Chondrocyte (in vitro differentiated cells): ENCODE data around the gene CDC34. TPM values are rescaled to one million over a fixed set of nuclear protein-coding genes. Genes with fewer than 3 reads are reported as not detected.
A peak's percentile ranks its signal among the peaks of the same experiment; 100 is the strongest.

Experiments used
- DNase-seq: peaks from one replicate; pipeline ENCODE4 v3.0.0; 2021; ENCODE audit warnings: mixed read lengths, low spot score
- H3K27ac Mint-ChIP-seq: one replicate; pipeline ENCODE4 v1.8.0; 2021; ENCODE audit warnings: mild to moderate bottlenecking, moderate library complexity, mixed read lengths; ENCODE audit not compliant: unreplicated experiment
- H3K27me3 Mint-ChIP-seq: 2 replicates; pipeline ENCODE4 v1.8.0; 2021; ENCODE audit warnings: low read depth, mixed read lengths
- H3K36me3 Mint-ChIP-seq: 2 replicates; pipeline ENCODE4 v1.8.0; 2021; ENCODE audit warnings: low read depth, mixed read lengths
- H3K4me1 Mint-ChIP-seq: 2 replicates; pipeline ENCODE4 v1.8.0; 2021; ENCODE audit warnings: low read depth, mild to moderate bottlenecking, mixed read lengths
- H3K4me3 Mint-ChIP-seq: one replicate; pipeline ENCODE4 v1.8.0; 2021; ENCODE audit warnings: mild to moderate bottlenecking, moderate library complexity, mixed read lengths; ENCODE audit not compliant: unreplicated experiment
- H3K9me3 Mint-ChIP-seq: 2 replicates; pipeline ENCODE4 v1.8.0; 2021; ENCODE audit warnings: low read depth, mixed read lengths
- total RNA-seq: library from RNA; stranded (reverse); gene quantifications from 3 replicates; pipeline ENCODE4 v1.2.1, GENCODE V29; 2021
- TF ChIP-seq, protein P1 (sequence below): fragments of 200-600 bp; sonication (generic); IDR thresholded peaks from 2 replicates; pipeline ENCODE4 v1.5.0; 2021; ENCODE audit warnings: antibody characterized with exemption, mild to moderate bottlenecking, moderate library complexity

Gene CDC34
- total RNA-seq, 1 donor from 2014 or later, result 66.9 TPM

DNA sequence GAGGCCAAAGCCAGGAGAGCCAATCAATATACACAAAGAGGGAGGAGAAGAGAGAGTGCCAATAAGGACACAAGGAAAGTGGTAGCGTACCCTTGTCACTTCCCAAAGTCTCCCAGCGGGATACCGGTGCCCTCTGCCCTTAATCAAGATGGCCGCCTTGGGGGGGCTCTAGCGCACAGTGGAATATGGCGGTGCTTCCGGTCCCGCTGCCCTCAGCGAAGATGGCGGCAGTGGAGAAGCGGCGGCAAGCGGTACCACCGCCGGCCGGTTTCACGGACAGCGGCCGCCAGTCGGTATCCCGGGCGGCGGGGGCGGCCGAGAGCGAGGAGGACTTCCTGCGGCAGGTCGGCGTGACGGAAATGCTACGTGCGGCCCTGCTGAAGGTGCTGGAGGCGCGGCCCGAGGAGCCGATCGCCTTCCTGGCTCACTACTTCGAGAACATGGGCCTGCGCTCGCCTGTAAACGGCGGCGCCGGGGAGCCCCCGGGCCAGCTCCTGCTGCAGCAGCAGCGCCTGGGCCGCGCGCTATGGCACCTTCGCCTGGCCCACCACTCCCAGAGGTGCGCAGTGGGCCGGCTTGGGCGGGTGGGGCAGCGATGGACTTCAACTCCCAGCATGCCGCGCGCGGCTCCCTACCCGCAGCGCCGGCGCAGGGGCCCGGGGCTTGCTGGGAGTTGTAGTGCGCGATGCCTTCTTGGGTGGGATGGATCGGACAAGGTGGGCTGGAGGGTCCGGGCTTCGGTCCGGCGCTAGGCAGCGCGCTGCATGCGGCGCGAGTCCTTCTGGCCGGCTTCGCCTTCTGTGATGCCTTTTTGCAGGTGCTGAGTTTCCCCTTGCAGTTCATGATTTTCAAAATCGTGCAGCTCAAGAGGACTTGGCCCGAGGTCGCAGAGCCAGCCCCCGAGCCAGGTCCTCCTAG lies 24.0 kb upstream of the CDC34 start, which contains the start of gene TPGS1:
Gene TPGS1 (plus strand): TSS at position 212 of the 918 bp plus-strand sequence. CDS start 10 bp downstream, at position 222.
- Mint-ChIP-seq H3K4me1 (peaks cover 32% of the 10 kb centered on the region), H3K36me3 (peaks cover 3% of the 10 kb centered on the region), H3K27me3 (no peaks in the 10 kb centered on the region), H3K27ac (peak within 1 kb of the TSS; percentile 96), H3K9me3 (no peaks in the 10 kb centered on the region), H3K4me3 (peak within 1 kb of the TSS; percentile 86)
- peak; percentile 97 for DNase-seq
- TF ChIP-seq, protein P1, sequence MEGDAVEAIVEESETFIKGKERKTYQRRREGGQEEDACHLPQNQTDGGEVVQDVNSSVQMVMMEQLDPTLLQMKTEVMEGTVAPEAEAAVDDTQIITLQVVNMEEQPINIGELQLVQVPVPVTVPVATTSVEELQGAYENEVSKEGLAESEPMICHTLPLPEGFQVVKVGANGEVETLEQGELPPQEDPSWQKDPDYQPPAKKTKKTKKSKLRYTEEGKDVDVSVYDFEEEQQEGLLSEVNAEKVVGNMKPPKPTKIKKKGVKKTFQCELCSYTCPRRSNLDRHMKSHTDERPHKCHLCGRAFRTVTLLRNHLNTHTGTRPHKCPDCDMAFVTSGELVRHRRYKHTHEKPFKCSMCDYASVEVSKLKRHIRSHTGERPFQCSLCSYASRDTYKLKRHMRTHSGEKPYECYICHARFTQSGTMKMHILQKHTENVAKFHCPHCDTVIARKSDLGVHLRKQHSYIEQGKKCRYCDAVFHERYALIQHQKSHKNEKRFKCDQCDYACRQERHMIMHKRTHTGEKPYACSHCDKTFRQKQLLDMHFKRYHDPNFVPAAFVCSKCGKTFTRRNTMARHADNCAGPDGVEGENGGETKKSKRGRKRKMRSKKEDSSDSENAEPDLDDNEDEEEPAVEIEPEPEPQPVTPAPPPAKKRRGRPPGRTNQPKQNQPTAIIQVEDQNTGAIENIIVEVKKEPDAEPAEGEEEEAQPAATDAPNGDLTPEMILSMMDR, result no peak

DNA sequence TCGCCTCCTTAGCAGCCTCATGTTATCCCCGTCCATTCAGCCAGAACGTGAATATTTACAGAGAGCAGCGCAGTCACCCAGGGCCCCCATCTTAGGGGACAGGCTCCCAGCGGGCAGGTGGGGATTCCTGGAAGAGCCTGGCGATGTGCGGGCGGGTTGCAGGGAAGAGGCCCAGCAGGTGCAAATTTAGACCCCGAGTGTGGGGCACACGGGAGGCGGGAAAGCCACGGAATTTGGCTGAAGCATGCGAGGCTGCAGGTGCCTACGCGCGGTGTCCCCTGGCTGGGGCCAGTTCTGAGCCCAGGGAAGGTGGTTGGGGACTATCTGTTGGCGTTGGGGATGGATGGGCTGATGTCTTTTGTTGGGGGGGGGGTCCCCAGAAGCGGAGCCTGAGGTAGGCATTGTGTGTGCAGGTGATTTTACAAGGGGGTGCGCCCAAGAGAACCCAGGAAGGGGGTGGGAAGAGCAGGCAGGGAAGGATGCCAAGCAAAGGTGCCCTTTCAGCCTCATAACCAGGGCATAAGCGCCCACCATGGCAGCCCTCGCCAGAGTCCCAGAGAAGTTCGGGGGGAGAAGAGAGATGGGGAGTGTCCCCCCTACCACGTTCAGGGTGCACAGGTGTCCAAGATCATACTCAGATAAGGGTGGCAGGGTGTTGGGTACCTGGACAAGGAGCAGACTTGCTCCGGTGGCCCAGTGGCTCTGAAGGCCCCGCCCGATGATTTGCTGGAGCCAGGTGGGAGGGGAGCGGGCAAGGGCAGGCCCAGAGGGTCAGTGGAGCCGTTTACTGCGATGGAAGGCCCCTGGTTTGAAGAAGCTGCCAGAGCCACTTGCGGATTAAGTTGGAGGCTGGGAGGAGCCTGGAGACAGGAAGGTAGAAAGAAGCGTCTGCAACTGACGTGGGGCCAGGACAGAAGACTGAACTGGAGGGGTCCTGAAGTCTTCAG lies 23.1 kb upstream of the CDC34 start:
- Mint-ChIP-seq H3K9me3 (no peaks in the 10 kb centered on the region), H3K36me3 (peaks cover 3% of the 10 kb centered on the region), H3K4me1 (peaks cover 32% of the 10 kb centered on the region), H3K4me3 (peak overlapping the region; percentile 86), H3K27me3 (no peaks in the 10 kb centered on the region), H3K27ac (peak overlapping the region; percentile 68)
- TF ChIP-seq, protein P1, result no peak
- no peak for DNase-seq

DNA sequence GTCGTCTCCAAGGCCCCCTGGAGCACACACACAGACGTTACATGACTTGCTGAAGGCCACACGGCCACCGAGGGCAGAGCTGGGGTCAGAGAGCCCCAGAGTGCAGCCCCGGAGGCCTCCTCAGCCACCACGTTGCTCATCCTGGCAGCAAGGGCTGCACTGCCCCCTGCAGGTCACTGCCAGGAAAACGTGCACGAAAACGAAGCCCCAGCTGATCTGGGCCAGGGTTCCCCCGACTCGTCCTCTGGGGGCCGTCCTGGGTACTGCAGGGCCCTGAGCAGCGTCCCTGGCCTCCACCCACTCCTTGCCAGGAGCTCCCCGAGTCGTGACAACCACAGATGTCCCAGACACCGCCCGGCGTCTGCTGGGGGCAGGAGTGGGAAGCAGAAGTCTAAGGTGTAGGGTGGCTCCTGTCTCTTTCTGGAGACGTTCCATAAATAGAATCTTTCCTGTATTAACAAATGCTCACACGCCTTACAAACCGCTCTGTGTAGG lies 20.9 kb upstream of the CDC34 start:
- Mint-ChIP-seq H3K36me3 (peaks cover 3% of the 10 kb centered on the region), H3K4me1 (peaks cover 32% of the 10 kb centered on the region), H3K27ac (peak overlapping the region; percentile 93), H3K27me3 (no peaks in the 10 kb centered on the region), H3K9me3 (no peaks in the 10 kb centered on the region), H3K4me3 (peak overlapping the region; percentile 55)
- TF ChIP-seq, protein P1, result peak; percentile 99
- peak; percentile 93 for DNase-seq

DNA sequence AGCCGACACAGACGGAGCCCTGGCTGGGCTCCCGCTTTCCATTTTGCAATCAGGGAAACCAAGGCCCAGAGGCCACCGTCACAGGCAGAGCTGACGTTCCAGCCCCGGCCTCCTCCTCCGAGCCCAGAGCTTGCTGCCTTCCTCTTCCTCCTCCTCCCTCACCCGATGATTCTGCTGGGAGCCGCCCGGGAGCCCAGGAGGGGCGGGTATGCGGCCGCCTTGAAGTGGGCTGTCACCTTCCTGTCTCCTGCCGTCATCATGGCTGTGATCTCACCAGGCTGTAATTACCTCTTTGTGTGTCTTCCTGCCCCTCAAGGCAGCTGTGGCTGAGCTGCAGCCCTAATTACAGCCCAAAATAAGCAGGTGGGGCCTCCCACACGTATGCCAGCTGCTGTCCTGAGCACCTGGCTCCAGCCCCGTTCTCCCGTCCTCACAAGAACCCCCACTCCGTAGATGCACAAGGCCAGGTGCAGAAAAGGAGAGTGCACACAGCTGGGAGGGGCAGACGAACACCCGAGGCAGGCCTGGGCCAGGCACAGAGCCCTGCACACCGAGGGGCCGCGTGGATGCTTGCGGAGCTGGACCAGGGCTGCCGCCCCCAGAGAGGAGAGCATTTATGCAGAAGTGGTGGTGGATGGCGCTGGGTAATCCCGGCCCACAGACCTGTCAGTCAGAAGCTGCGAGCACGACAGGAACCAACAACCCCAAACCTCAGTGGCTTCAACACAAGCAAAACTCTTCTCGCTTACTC lies 20.3 kb upstream of the CDC34 start:
- Mint-ChIP-seq H3K36me3 (peaks cover 3% of the 10 kb centered on the region), H3K9me3 (no peaks in the 10 kb centered on the region), H3K27ac (peak overlapping the region; percentile 93), H3K27me3 (no peaks in the 10 kb centered on the region), H3K4me3 (peak overlapping the region; percentile 31), H3K4me1 (peaks cover 29% of the 10 kb centered on the region)
- TF ChIP-seq, protein P1, result no peak
- no peak for DNase-seq
